Neural crest cell (in vitro differentiated cells): ENCODE measurements around the gene FGA. TPM values are rescaled to one million over a fixed set of nuclear protein-coding genes. Genes with fewer than 3 reads are reported as not detected.

ENCODE experiments used
- DNase-seq: peaks from one replicate; pipeline ENCODE4 v3.0.0; 2021; ENCODE audit warnings: low read depth, mixed read lengths, low spot score
- H3K27ac Mint-ChIP-seq: one replicate; pipeline ENCODE4 v1.8.0; 2021; ENCODE audit warnings: mild to moderate bottlenecking, mixed read lengths; ENCODE audit not compliant: unreplicated experiment
- H3K27me3 Mint-ChIP-seq: 2 replicates; pipeline ENCODE4 v1.8.0; 2021; ENCODE audit warnings: low read depth, mild to moderate bottlenecking, mixed read lengths
- H3K36me3 Mint-ChIP-seq: 2 replicates; pipeline ENCODE4 v1.8.0; 2021; ENCODE audit warnings: low read depth, mild to moderate bottlenecking, mixed read lengths
- H3K4me1 Mint-ChIP-seq: 2 replicates; pipeline ENCODE4 v1.8.0; 2021; ENCODE audit warnings: mixed read lengths
- H3K4me3 Mint-ChIP-seq: one replicate; pipeline ENCODE4 v1.8.0; 2021; ENCODE audit warnings: mild to moderate bottlenecking, mixed read lengths
- H3K9me3 Mint-ChIP-seq: 2 replicates; pipeline ENCODE4 v1.8.0; 2021; ENCODE audit warnings: mixed read lengths
- total RNA-seq: library from RNA; stranded (reverse); gene quantifications from 2 replicates; pipeline ENCODE4 v1.2.1, GENCODE V29; 2021
- TF ChIP-seq, protein P1 (sequence below): fragments of 200-600 bp; sonication (generic); conservative IDR thresholded peaks from 2 replicates; pipeline ENCODE4 v1.5.0; 2021; ENCODE audit warnings: antibody characterized with exemption, mild to moderate bottlenecking

Gene FGA
- total RNA-seq, 1 donor from 2014 or later, result not detected

DNA sequence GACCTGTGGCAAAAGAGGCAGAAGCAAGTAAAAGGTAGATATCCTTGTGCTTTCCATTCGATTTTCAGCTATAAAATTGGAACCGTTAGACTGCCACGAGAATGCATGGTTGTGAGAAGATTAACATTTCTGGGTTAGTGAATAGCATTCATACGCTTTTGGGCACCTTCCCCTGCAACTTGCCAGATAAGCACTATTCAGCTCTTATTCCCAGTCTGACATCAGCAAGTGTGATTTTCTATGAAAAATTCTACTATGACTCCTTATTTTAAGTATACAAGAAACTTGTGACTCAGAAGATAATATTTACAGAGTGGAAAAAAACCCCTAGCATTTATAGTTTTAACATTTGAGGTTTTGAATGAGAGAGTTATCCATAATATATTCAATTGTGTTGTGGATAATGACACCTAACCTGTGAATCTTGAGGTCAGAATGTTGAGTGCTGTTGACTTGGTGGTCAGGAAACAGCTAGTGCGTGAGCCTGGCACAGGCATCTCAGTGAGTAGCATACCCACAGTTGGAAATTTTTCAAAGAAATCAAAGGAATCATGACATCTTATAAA lies 23.8 kb downstream of the FGA start:
- Mint-ChIP-seq H3K4me3 (no peak overlapping the region), H3K36me3 (no peaks in the 10 kb centered on the region), H3K27ac (no peak overlapping the region), H3K4me1 (no peaks in the 10 kb centered on the region), H3K27me3 (peaks cover 2% of the 10 kb centered on the region), H3K9me3 (peaks cover 4% of the 10 kb centered on the region)
- DNase-seq, result no peak
- TF ChIP-seq, protein P1, sequence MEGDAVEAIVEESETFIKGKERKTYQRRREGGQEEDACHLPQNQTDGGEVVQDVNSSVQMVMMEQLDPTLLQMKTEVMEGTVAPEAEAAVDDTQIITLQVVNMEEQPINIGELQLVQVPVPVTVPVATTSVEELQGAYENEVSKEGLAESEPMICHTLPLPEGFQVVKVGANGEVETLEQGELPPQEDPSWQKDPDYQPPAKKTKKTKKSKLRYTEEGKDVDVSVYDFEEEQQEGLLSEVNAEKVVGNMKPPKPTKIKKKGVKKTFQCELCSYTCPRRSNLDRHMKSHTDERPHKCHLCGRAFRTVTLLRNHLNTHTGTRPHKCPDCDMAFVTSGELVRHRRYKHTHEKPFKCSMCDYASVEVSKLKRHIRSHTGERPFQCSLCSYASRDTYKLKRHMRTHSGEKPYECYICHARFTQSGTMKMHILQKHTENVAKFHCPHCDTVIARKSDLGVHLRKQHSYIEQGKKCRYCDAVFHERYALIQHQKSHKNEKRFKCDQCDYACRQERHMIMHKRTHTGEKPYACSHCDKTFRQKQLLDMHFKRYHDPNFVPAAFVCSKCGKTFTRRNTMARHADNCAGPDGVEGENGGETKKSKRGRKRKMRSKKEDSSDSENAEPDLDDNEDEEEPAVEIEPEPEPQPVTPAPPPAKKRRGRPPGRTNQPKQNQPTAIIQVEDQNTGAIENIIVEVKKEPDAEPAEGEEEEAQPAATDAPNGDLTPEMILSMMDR, result no peak

DNA sequence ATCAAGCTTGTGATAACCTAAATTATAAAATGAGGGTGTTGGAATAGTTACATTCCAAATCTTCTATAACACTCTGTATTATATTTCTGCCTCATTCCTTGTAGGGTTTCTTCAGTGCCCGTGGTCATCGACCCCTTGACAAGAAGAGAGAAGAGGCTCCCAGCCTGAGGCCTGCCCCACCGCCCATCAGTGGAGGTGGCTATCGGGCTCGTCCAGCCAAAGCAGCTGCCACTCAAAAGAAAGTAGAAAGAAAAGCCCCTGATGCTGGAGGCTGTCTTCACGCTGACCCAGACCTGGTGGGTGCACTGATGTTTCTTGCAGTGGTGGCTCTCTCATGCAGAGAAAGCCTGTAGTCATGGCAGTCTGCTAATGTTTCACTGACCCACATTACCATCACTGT lies 24.8 kb downstream of the FGA start:
- DNase-seq, result no peak
- H3K4me1 Mint-ChIP-seq, result no peaks in the 10 kb centered on the region
- no peaks in the 10 kb centered on the region for H3K36me3 Mint-ChIP-seq
- H3K4me3 Mint-ChIP-seq, result no peak overlapping the region
- peaks cover 4% of the 10 kb centered on the region for H3K9me3 Mint-ChIP-seq
- TF ChIP-seq, protein P1, result no peak
- H3K27me3 Mint-ChIP-seq, result peaks cover 5% of the 10 kb centered on the region
- no peak overlapping the region for H3K27ac Mint-ChIP-seq

DNA sequence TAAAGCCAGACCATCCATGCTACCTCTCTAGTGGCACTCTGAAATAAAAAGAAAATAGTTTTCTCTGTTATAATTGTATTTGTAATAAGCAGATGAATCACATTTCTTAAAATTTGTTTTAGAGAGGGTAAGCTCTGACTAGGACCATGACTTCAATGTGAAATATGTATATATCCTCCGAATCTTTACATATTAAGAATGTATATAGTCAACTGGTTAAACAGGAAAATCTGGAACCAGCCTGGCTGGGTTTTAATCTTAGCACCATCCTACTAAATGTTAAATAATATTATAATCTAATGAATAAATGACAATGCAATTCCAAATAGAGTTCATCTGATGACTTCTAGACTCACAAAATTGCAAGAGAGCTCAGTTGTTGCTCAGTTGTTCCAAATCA lies 26.2 kb downstream of the FGA start:
- H3K27ac Mint-ChIP-seq, result no peak overlapping the region
- no peaks in the 10 kb centered on the region for H3K9me3 Mint-ChIP-seq
- no peaks in the 10 kb centered on the region for H3K4me1 Mint-ChIP-seq
- DNase-seq, result no peak
- H3K27me3 Mint-ChIP-seq, result peaks cover 11% of the 10 kb centered on the region
- TF ChIP-seq, protein P1, result no peak
- no peaks in the 10 kb centered on the region for H3K36me3 Mint-ChIP-seq
- H3K4me3 Mint-ChIP-seq, result no peak overlapping the region

DNA sequence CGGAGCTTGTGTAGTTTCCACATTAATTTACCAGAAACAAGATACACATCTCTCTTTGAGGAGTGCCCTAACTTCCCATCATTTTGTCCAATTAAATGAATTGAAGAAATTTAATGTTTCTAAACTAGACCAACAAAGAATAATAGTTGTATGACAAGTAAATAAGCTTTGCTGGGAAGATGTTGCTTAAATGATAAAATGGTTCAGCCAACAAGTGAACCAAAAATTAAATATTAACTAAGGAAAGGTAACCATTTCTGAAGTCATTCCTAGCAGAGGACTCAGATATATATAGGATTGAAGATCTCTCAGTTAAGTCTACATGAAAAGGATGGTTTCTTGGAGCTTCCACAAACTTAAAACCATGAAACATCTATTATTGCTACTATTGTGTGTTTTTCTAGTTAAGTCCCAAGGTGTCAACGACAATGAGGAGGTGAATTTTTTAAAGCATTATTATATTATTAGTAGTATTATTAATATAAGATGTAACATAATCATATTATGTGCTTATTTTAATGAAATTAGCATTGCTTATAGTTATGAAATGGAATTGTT lies 27.8 kb downstream of the FGA start, which contains the start of gene FGB:
FGB (plus strand) TSS at position 315 of the 558 bp plus-strand sequence; CDS start at position 323, 8 bp downstream.
- H3K4me3 Mint-ChIP-seq, result no peak within 1 kb of the TSS
- H3K4me1 Mint-ChIP-seq, result no peaks in the 10 kb centered on the region
- H3K9me3 Mint-ChIP-seq, result no peaks in the 10 kb centered on the region
- H3K27ac Mint-ChIP-seq, result no peak within 1 kb of the TSS
- DNase-seq, result no peak
- peaks cover 14% of the 10 kb centered on the region for H3K27me3 Mint-ChIP-seq
- no peaks in the 10 kb centered on the region for H3K36me3 Mint-ChIP-seq
- TF ChIP-seq, protein P1, result no peak

DNA sequence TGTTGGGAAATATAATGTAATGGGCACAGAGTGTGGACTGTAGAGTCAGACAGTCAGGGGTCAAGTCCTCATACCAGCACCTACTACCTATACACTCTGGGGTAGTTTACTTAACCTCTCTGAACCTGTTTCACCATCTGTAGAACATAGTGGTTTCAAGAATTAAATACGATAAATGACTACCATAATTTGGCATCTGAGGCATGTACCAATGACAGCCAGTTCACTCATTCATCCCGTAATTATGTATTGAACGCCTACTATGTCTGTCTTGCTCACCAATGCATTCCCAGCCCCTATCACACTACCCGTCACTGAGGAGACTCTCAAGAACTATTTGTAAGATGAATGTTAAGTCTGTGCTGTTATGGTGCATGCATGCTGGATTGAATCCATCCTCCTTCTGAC lies 29.7 kb downstream of the FGA start:
- Mint-ChIP-seq H3K27ac (no peak overlapping the region), H3K4me3 (no peak overlapping the region), H3K27me3 (peaks cover 14% of the 10 kb centered on the region), H3K36me3 (no peaks in the 10 kb centered on the region), H3K4me1 (no peaks in the 10 kb centered on the region), H3K9me3 (no peaks in the 10 kb centered on the region)
- DNase-seq, result no peak
- TF ChIP-seq, protein P1, result no peak
